ENCODE data around the gene THAP3. TPM values are rescaled to one million over a fixed set of nuclear protein-coding genes. Genes with fewer than 3 reads are reported as not detected.
A peak's percentile ranks its signal among the peaks of the same experiment; 100 is the strongest.

THAP3 gene
- total RNA-seq, 1 donor from 2014 or later: 13.5 TPM

DNA sequence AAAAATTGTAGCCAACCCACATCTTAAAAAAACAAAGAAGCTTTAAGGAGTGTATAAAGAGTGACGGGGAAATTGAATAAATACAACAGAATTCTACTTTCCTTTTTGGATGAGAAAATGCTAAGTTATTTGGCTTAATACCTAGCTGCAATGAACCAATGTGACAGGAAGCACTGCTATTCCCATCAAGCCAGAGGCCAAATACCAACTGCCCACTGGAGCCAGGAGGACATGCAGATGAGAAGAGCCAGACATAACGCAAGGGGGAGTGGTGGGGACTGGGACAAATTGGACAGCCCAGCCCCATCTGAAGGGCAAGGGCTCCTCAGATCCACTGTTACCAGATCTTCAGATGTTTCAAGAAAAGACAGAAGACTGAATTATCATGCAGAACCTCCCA, 51.3 kb downstream of the THAP3 start:
- no peak for DNase-seq (ENCODE audit: low spot score)
- Mint-ChIP-seq H3K27me3 (ENCODE audit: unreplicated experiment) (no peaks in the 10 kb centered on the region), H3K27ac (ENCODE audit: unreplicated experiment) (no peak overlapping the region), H3K9me3 (ENCODE audit: unreplicated experiment) (no peaks in the 10 kb centered on the region), H3K4me3 (ENCODE audit: unreplicated experiment) (peak overlapping the region; percentile 80), H3K4me1 (ENCODE audit: unreplicated experiment) (peaks cover 2% of the 10 kb centered on the region), H3K36me3 (ENCODE audit: low read depth, unreplicated experiment) (peaks cover 24% of the 10 kb centered on the region)
- TF ChIP-seq, protein P1, sequence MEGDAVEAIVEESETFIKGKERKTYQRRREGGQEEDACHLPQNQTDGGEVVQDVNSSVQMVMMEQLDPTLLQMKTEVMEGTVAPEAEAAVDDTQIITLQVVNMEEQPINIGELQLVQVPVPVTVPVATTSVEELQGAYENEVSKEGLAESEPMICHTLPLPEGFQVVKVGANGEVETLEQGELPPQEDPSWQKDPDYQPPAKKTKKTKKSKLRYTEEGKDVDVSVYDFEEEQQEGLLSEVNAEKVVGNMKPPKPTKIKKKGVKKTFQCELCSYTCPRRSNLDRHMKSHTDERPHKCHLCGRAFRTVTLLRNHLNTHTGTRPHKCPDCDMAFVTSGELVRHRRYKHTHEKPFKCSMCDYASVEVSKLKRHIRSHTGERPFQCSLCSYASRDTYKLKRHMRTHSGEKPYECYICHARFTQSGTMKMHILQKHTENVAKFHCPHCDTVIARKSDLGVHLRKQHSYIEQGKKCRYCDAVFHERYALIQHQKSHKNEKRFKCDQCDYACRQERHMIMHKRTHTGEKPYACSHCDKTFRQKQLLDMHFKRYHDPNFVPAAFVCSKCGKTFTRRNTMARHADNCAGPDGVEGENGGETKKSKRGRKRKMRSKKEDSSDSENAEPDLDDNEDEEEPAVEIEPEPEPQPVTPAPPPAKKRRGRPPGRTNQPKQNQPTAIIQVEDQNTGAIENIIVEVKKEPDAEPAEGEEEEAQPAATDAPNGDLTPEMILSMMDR (IDR thresholded peaks at IDR 0.05; ENCODE audit: unreplicated experiment): no peak

Other genes starting within 250 kb of the THAP3 start
- gene ACOT7, start 231.1 kb upstream of the THAP3 start, total RNA-seq (ENCODE audit: unreplicated experiment): 35.1 TPM
- 0.10 TPM for gene HES2, start 204.9 kb upstream of the THAP3 start, total RNA-seq (ENCODE audit: unreplicated experiment)
- 0.36 TPM for gene ESPN, start 200.1 kb upstream of the THAP3 start, total RNA-seq (ENCODE audit: unreplicated experiment)
- gene TNFRSF25, start 158.7 kb upstream of the THAP3 start, total RNA-seq (ENCODE audit: unreplicated experiment): 104 TPM
- gene PLEKHG5, start 133.2 kb upstream of the THAP3 start, total RNA-seq (ENCODE audit: unreplicated experiment): 109 TPM
- gene NOL9, start 70.4 kb upstream of the THAP3 start, total RNA-seq (ENCODE audit: unreplicated experiment): 26.9 TPM
- gene TAS1R1, start 69.6 kb upstream of the THAP3 start, total RNA-seq (ENCODE audit: unreplicated experiment): not detected
- 32.2 TPM for gene ZBTB48, start 44.9 kb upstream of the THAP3 start, total RNA-seq (ENCODE audit: unreplicated experiment)
- gene KLHL21, start 22.0 kb upstream of the THAP3 start, total RNA-seq (ENCODE audit: unreplicated experiment): 5.0 TPM
- 21.6 TPM for gene PHF13, start 11.1 kb upstream of the THAP3 start, total RNA-seq (ENCODE audit: unreplicated experiment)
- gene DNAJC11, start 76.9 kb downstream of the THAP3 start, total RNA-seq (ENCODE audit: unreplicated experiment): 57.0 TPM
- 87.3 TPM for gene CAMTA1, start 160.6 kb downstream of the THAP3 start, total RNA-seq (ENCODE audit: unreplicated experiment)

All from endothelial cell (in vitro differentiated cells).